Anterior cingulate cortex (tissue), 58 donors: ENCODE data around the gene SCN7A.
"Not testable (repeated sequence)": the region's sequence is repeated elsewhere in the genome, so short reads cannot be mapped to it uniquely, and the experiment has no call there.

ENCODE experiments used
- DNase-seq, 58 donors: peaks; one replicate each; lab custom pipeline; 2025; lab: John Stamatoyannopoulos, UW

SCN7A gene

GRCh38 chr2:166361351-166362153 lies 132.5 kb downstream of the SCN7A start:
- DNase-seq, result no peak

DNA sequence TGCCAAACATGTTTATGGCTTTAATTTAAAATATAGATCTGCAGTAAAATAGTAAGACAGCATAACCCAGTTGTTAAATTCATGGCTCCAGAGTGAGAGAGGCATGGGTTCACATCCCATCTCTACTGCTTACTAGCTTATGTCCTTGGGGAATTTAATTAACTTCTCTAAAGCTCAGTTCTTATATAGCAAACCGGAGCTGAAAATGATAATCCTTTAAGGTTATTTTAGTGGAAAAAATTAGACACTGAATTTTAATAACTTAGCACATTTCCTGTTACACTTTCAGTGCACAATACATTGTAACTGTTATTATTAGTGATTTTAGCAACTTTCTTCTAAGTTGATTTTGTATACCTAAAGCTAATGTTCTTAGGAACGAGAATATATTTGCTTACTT lies 133.1 kb downstream of the SCN7A start:
- no peak for DNase-seq

DNA sequence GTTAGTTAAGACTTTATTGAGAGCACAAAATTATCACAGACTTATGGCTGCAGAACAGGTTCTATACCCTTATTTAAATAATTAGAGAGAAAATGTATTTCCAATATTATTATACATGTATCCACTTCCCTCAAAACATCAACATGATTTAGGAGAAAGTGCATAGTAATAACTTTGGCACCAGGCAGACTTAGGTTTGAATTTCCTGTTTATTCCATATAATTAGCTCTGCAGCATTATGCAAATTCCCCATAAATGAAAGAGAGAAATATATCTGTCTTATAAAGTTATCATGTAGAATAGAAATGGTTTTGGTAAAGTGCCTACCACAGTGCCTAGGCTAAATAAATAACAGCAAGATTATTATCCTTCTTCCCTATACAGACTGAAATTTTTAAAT lies 133.6 kb downstream of the SCN7A start:
- no peak for DNase-seq

- DNase-seq, result not testable (repeated sequence)
Observed at GRCh38 chr2:166357950-166358321, 136.1 kb downstream of the SCN7A start.

GRCh38 chr2:166357068-166357949 lies 136.7 kb downstream of the SCN7A start:
- no peak for DNase-seq
